GM12865 (cell line): ENCODE data around the gene MCM9.

Experiments
- DNase-seq: peaks from one replicate; pipeline ENCODE4 v3.0.0; 2010; ENCODE audit warnings: low read depth
- H3K4me3 ChIP-seq: 2 replicates; pipeline ENCODE4 v1.5.1; 2011; ENCODE audit warnings: mild to moderate bottlenecking, low read depth, low read length, control low read depth
- TF ChIP-seq, protein P1 (sequence below): IDR thresholded peaks from 2 replicates; pipeline ENCODE4 v1.5.1; 2011; ENCODE audit warnings: low read length, control low read depth, low read depth, inconsistent platforms; ENCODE audit not compliant: insufficient read depth; ENCODE audit errors: missing control alignments

MCM9 gene

DNA sequence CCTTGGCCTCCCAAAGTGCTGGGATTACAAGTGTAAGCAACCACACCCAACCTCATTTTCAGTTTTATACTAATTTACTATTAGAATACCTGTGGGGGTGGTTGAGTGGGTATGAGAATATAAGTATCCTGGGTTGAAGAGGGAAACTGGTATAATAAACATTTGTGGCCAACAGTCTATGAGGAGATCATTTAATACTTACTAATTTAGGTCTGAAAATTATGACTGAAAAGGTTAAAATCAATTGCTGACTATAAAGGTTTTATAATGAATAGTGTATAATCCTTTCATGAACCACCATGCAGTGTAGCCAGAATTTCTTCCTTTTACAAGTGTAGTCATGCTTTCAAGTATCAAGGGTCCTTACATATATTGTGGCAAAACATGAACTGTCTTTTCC, 29.9 kb downstream of the MCM9 start:
- no peak overlapping the region for H3K4me3 ChIP-seq
- TF ChIP-seq, protein P1, sequence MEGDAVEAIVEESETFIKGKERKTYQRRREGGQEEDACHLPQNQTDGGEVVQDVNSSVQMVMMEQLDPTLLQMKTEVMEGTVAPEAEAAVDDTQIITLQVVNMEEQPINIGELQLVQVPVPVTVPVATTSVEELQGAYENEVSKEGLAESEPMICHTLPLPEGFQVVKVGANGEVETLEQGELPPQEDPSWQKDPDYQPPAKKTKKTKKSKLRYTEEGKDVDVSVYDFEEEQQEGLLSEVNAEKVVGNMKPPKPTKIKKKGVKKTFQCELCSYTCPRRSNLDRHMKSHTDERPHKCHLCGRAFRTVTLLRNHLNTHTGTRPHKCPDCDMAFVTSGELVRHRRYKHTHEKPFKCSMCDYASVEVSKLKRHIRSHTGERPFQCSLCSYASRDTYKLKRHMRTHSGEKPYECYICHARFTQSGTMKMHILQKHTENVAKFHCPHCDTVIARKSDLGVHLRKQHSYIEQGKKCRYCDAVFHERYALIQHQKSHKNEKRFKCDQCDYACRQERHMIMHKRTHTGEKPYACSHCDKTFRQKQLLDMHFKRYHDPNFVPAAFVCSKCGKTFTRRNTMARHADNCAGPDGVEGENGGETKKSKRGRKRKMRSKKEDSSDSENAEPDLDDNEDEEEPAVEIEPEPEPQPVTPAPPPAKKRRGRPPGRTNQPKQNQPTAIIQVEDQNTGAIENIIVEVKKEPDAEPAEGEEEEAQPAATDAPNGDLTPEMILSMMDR = no peak
- DNase-seq = no peak

DNA sequence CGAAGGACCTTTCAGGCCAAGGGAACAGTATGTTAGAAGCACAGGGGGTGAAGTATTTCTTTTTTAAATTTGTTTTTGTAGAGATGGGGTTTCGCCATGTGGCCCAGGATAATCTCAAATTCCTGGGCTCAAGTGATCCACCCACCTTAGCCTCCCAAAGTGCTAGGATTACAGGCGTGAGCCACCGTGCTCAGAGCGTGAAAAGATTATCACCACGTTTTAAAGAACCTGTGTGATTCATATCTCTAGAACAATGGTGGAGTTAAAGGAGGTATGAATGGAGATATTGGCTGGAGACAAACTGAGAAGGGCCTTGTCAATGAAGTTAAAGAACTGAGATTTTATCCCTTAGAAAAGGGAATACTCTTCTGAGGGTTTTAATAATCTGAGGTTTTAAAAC, 31.3 kb downstream of the MCM9 start:
- no peak for DNase-seq
- no peak overlapping the region for H3K4me3 ChIP-seq
- TF ChIP-seq, protein P1 = no peak

DNA sequence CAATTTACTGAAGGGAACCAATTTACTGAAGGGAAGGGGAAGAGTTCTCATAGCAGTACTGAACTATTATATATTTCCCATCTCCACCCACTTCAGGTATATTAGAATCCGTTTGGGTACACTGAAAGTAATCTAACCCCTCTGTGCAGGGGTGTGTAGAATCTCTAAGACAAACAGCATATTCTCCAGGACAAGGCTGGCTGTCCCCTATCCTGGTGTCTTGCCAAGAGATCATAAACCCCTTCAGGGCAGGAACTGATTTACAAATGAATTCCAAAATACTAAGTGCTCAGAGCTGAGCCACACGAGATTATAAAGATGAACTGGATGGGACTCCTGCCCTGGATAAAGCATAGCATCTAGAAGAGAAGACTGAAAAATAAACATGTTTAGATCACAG, 31.8 kb downstream of the MCM9 start:
- DNase-seq = no peak
- H3K4me3 ChIP-seq = no peak overlapping the region
- TF ChIP-seq, protein P1 = no peak

DNA sequence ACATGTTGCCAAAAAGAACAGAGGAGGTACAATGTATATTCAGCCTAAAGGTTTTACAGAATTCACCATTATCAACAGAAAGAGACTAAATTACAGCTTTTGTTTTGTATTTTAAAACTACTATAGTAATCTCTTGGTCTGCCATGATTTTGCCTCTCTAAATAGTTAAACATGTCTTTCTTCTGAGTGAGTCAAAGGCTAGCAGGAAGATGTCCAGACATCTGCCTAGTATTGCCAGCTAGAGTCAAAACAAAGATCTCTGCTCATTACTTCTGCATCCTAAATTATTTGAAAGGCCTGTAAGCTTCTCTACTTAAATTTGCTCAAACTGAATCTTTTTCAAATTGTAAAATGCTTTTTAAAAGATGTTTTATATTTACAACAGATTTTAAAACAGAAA, 32.2 kb downstream of the MCM9 start:
- no peak for DNase-seq
- TF ChIP-seq, protein P1 = no peak
- H3K4me3 ChIP-seq = no peak overlapping the region

DNA sequence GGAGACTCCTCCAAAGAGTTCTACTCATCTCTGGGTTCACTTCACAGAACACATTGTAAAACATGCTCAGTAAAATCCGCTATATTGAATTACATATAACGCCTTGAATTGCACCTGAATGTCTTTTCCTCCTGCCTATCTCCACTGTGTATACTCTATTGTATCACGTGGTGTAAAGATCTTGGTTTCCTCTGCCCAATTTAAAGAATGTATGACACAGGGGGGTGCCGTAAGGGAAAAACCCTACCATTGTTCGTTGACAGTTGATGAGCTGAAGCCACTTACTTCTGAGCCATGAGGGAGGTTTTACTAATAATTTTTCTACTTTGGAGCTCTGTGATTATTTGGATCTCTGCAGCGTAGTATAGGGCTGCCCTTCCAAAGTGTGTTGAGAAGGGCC, 35.0 kb downstream of the MCM9 start:
- no peak for DNase-seq
- TF ChIP-seq, protein P1 = no peak
- no peak overlapping the region for H3K4me3 ChIP-seq

DNA sequence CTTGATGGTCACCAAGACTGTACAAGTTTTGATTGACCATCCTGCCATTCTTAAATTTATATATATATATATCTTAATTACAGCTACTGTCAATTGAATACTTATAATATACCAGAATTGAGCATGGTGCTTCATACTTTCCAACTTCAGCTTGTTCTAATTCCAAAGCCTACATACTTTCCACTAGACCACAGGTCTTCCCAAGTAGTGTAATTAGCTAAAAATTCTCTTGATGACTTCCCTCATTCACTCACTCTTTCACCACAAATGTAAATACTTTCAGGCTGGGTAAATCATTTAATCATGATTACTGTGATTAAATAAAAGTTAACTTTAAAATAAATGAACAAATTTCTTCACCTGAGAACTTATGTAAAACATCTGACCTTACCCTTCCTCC, 37.6 kb downstream of the MCM9 start:
- H3K4me3 ChIP-seq = no peak overlapping the region
- DNase-seq = no peak
- TF ChIP-seq, protein P1 = no peak

DNA sequence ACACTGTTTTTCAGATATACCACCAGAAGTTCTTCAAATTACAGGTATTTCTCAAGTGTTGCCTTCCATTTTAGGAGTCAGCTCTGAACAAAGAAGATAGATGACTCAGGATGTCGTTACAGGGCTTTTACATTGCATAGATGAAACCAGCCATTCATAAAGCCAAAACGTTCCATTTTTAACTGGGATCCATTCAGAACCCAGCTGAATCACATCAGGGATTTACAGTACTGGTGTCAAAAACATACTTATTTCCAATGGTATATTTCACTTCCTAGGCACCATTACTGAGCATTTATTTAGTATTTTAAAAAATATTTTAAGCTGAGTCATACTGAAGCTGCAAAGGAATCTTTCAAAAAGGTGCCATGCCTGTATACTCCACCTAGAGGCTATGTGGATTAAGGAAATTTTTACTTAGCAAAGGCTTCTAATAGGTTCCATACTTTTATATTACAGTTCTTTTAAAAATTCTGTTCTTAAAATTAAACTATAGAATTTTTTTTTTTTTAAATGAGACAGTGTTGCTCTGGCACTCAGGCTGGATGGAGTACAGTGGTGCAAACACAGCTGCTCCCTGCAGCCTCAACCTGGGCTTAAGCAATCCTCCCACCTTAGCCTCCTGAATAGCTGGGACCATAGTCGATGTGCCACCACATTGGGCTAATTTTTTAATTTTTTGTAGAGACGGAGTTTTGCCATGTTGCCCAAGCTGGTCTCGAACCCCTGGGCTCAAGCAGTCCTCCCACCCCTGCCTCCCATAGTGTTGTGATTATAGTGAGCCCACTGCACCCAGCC, 38.4 kb downstream of the MCM9 start:
- DNase-seq = peak; percentile 67
- TF ChIP-seq, protein P1 = peak; percentile 47
- peak overlapping the region; percentile 95 for H3K4me3 ChIP-seq
